Activated T-cell treated with anti-CD3 and anti-CD28 coated beads, Interleukin-2, amount 50 U/mL, for 1 hour (primary cell): ENCODE results near the gene CCSER1.

Experiments
- DNase-seq: peaks from one replicate; pipeline ENCODE4 v3.0.0-alpha.2; 2020

CCSER1 gene

GRCh38 chr4:90128961-90129495 is 1.8 kb downstream of the CCSER1 start:
- no peak for DNase-seq

GRCh38 chr4:90130076-90130475 is 2.9 kb downstream of the CCSER1 start:
- DNase-seq: no peak

GRCh38 chr4:90137555-90137954 is 10.4 kb downstream of the CCSER1 start:
- no peak for DNase-seq

GRCh38 chr4:90142081-90142480 is 14.9 kb downstream of the CCSER1 start:
- DNase-seq: no peak

- DNase-seq: no peak
Observed at GRCh38 chr4:90145319-90145718, 18.1 kb downstream of the CCSER1 start.

GRCh38 chr4:90146306-90146705 is 19.1 kb downstream of the CCSER1 start:
- DNase-seq: no peak

- no peak for DNase-seq
Observed at GRCh38 chr4:90148574-90149148, 21.5 kb downstream of the CCSER1 start.

- no peak for DNase-seq
Observed at GRCh38 chr4:90152024-90152423, 24.8 kb downstream of the CCSER1 start.

- DNase-seq: no peak
Observed at GRCh38 chr4:90159193-90159592, 32.0 kb downstream of the CCSER1 start.

GRCh38 chr4:90160044-90160443 is 32.9 kb downstream of the CCSER1 start:
- no peak for DNase-seq

GRCh38 chr4:90162566-90162965 is 35.4 kb downstream of the CCSER1 start:
- DNase-seq: no peak

- DNase-seq: no peak
Observed at GRCh38 chr4:90163872-90164271, 36.7 kb downstream of the CCSER1 start.

- DNase-seq: no peak
Observed at GRCh38 chr4:90165883-90166282, 38.7 kb downstream of the CCSER1 start.

GRCh38 chr4:90171491-90171890 is 44.3 kb downstream of the CCSER1 start:
- no peak for DNase-seq

- no peak for DNase-seq
Observed at GRCh38 chr4:90174621-90175023, 47.4 kb downstream of the CCSER1 start.

- no peak for DNase-seq
Observed at GRCh38 chr4:90181644-90182043, 54.5 kb downstream of the CCSER1 start.

- no peak for DNase-seq
Observed at GRCh38 chr4:90183254-90183653, 56.1 kb downstream of the CCSER1 start.

- no peak for DNase-seq
Observed at GRCh38 chr4:90184560-90184959, 57.4 kb downstream of the CCSER1 start.

- DNase-seq: no peak
Observed at GRCh38 chr4:90185416-90185815, 58.2 kb downstream of the CCSER1 start.

- DNase-seq: no peak
Observed at GRCh38 chr4:90186229-90186628, 59.0 kb downstream of the CCSER1 start.

GRCh38 chr4:90187148-90187884 is 60.1 kb downstream of the CCSER1 start:
- DNase-seq: no peak

- DNase-seq: no peak
Observed at GRCh38 chr4:90189178-90189577, 62.0 kb downstream of the CCSER1 start.

- no peak for DNase-seq
Observed at GRCh38 chr4:90189946-90190345, 62.8 kb downstream of the CCSER1 start.

- no peak for DNase-seq
Observed at GRCh38 chr4:90190525-90190924, 63.3 kb downstream of the CCSER1 start.
